NCI-H460 (cell line): ENCODE measurements around the gene MAP3K9. TPM values are rescaled to one million over a fixed set of nuclear protein-coding genes. Genes with fewer than 3 reads are reported as not detected.
"Not testable (repeated sequence)": the region's sequence is repeated elsewhere in the genome, so short reads cannot be mapped to it uniquely, and the experiment has no call there.

Source experiments
- DNase-seq: peaks from one replicate; pipeline ENCODE4 v3.0.0-alpha.2; 2016; ENCODE audit warnings: low read depth; ENCODE audit errors: extremely low read depth
- total RNA-seq: library from RNA; depleted of rRNA; stranded (reverse); fragments of >200 nt; shearing (Covaris generic); gene quantifications from 2 replicates; pipeline ENCODE4 v1.2.3, GENCODE V29; 2014

The MAP3K9 gene
- total RNA-seq, 1 experiment from 2014 or later = 0.84 TPM

DNA sequence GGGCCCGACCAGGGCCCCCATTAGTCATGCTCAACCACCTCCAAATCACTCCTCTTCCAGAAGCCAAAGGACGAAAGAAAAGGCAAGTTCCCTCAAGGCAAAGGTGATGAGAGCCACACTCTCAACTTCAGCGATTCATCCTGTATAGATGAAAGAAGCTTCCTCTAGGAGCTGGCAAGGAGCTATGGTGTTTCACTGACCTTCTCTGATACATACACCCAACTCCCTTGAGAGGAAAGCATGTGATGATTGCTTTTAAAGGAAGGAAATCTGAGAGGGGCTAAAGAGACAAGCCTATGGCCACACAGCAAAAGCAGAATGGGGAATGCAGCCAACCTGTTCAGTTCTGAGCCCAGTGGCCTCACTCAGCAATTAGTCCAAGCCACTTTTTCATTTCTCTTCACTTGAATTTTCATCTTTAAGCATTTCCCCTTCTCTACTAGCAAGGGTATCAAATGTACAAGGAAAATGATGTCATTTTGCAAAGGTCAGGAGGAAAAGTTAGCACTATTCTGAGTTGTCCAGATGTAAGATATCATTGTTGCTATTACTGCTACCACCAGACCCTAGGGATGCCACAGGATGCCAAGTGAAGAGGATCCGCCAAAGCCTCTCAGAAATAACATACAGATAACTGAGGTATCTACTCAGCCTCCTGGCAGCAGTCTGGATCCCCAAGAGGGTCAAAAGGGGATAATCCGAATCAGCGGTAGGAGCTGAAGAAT is 82.5 kb downstream of the MAP3K9 start:
- DNase-seq = no peak

DNA sequence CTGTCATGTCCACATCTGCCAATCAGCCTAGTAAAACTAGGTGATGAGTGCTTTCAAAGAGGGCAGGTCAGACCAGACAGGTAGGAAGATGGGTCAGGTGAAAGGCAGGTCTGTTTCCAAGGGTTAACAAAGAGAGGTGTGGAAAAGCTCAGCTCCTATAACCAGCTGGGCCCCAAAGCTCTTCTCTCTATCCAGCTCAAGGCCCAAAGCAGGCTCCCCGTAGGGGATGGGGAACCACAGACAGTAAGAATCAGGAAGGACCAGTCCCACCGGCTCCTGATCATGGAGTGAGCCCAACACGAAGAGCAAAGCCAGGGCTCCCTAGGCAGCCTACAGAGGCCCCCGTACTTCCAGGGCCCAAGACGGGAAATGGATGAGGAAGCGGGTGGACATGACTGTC is 84.4 kb downstream of the MAP3K9 start:
- DNase-seq = no peak

DNA sequence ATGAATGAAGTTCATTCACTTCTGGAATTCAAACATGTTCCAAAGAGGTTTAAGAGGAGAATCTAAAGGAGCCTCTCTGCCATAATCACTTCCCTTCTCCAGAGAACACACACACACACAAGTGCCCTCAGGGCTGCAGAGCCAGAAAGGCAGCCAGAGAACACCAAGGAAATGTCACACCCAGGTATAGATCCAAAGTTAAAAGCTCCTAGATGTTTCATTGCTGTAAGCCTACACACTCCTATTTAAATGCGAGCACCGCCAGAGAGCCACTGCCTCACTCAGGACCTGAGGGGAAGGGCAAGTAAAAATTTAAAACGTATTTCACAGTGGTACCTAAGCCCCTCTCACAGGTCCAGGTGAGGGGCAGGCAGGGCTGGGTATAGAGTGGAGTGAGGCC is 85.2 kb downstream of the MAP3K9 start:
- DNase-seq = no peak

DNA sequence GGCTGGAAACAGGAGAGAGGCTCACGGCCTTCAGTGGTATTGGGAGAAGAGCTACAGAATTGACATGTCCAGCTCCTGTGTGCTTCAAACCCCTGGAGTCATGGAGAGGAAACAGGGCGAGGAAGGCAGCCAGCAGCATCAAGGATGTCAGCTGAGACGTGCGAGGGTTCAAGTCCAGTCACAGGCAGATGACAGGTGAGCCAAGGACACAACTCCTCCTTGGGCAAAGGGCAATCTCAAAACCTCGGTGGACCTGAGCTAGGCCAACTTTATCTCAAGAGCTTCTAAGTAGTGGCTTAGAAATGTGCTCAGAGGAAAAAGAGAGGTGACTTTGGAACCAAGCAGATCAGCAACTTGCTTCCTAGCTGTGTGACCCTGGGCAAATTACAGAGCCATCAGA is 86.0 kb downstream of the MAP3K9 start:
- no peak for DNase-seq

DNA sequence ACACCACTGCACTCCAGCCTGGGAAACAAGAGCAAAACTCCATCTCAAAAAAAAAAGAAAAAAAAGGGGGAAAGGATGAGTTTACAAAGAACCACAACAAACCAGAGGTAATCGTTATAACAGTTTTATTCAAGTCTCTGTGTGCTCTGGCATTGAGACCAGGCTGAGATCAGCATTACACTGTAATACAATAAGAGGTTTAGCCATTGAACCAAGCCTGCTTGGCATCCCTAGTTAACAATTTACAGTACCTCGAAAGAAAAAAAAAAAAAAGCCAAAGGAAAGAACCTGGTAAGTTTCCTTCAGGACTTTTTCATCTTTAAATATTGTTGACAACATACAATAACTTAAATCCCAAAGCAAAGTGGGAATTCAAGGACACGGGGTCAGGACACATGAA is 86.9 kb downstream of the MAP3K9 start:
- DNase-seq = no peak

DNA sequence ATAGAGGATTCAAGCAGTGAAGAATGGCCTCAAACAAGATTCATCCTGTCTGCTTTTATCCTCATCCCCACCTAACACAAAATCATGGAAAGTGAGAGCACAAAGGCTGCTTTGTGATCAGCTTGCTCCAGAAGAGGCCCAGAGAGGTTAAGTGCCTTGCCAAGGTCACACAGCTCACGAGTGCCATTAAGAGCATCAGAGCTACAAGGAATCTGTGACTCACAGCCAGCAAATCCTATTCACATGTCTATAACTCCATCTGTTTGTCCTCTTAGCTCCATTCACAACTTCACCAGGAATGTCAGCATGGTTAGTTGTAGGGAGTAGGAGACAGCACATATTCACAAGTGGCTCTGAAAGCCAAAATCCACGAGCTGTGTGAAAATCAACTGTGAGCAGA is 87.8 kb downstream of the MAP3K9 start:
- DNase-seq = no peak

DNA sequence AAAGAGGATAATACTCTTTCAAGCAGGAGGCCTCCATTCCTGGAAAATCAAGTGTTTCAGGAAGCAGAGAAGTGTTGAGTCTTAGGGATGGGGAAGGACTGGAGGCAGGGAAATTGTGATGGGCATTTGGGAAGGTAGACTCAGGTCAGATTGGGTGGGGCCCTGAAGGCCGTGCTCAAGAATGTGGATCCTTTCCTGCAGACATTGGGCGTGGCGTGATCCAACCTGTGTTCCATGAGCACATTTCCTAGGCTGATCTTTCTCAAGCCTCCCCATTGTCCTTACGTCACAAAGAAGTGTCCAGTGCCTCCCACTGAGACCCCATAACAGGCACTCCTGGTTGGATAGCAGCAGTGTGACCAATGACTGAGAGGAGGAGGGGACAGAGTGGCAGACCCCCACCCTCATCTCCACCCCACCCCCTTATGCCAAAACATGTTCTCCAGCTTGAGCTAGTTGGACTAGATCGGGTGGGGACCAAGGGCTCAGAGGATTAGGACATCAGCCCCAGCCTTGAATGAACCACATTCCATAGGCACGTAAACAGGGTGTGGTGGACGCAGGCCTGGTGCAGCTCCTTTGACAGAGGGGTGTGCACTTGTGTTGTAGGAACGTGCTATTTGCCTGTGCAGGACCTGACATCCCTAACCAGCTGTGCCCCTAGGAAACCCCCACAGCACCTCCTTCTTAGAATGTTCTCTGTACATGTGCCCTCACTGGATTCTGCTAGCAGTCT is 90.8 kb downstream of the MAP3K9 start:
- no peak for DNase-seq

DNA sequence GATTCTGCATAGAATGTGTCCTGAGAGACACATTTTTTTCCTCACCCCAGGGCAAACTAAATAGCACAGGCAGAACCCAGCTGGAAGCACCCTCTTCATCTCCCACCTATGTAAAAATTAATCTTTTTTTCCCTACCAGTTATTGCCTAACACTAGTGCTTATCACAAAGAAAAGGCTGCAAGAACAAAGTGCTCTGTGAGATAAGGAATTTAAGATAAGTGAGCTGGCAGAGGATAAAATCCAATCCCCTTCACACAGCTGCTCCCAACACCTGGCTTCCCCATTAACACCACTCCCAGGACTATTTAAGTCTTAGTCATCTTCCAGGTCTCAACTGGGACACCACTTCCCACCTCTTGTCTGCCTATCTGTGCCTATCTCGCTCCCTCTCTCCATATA is 92.4 kb downstream of the MAP3K9 start:
- DNase-seq = no peak

DNA sequence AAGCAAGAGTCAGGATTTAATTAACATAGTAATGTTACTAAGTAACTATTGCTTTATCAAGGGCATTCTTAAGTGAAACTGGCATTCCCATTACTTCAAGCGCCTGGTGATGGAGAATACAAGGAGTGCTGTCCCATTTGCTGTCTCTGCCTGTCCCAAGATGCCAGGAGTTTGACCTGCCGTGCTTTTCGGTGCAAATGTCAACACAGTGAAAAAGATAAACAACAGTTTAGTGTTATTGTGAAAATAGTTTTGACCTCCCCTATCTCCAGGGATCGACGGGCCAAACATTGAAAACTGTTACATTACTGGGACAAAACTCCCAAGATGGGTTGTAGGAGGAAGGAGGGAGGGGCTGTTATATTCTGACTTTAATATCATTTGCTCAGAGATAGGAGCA is 92.8 kb downstream of the MAP3K9 start:
- no peak for DNase-seq

DNA sequence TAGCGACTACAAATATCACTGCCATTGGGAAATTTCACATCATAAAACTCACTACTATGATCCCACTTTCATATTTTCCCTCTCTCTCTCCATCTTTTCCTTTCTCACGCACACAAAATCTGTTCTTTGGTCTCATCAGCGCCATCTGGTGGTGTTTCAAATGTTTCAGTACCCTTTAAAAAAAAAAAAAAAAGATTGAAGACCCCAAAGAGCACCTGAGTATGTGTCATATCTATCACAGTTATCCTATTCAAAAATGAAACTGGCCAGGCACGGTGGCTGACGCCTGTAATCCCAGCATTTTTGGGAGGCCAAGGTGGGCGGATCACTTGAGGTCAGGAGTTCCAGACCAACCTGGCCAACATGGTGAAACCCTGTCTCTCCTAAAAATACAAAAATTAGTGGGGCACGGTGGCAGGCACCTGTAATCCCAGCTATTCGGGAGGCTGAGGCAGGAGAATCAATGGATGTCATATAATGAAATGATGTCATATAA is 95.2 kb downstream of the MAP3K9 start:
- peak; percentile 65 for DNase-seq

DNA sequence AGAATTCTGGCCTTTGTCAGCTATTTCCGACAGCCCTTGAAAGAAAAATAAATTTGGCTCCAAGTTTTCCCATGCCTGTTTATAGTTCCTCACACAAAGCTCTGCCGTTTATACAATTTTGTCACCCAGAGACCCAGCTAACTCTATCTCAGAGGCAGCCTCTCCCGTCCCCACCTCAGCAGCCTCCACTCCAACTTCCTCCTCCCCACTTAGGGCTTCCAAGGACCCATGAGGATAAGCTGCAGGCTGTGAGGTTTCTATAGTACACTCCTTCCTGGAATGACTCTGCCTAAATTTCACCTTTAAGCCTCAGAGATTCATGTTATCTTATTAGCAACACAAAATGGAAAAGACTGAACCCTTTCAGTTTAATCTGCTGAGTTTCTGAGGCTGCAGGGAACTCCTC is 95.8 kb downstream of the MAP3K9 start:
- no peak for DNase-seq

DNA sequence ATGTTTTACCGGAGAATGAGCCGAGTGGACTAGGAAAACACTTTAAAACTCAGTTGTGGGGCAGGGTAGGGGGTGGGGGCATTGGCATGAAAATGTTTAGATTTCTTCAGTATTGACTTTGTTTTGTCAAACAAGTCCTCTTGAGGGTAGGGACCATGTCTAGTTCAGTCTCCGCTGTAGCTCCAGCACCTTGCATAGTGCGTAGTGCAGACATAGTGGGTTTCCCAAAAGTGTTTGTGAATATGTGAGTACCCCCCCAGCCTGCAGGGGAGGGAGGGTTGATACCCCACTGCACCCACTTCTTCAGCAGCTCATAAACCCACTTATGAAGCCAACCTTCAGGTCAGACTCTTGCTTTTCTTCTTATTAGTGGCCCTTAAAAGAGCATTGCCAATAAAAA is 96.2 kb downstream of the MAP3K9 start:
- DNase-seq = no peak

DNA sequence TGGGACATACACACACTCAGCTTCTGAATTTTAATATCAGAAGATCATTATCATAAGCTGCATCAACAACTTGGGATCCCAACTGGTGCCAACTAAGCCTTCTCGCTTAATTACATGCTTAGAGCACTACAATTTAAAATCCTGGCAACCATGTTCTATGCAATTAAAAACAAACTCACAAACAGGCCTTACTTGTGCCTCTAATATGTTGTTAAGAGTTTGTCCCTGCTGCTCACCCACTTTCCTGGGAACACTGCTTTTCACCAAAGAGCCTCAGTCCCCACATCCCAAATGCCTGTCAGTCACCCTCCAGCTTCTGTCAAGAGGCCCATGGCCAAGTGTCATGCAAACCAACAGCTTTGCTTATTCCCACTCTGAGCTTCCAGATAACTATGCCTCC is 97.9 kb downstream of the MAP3K9 start:
- no peak for DNase-seq

DNA sequence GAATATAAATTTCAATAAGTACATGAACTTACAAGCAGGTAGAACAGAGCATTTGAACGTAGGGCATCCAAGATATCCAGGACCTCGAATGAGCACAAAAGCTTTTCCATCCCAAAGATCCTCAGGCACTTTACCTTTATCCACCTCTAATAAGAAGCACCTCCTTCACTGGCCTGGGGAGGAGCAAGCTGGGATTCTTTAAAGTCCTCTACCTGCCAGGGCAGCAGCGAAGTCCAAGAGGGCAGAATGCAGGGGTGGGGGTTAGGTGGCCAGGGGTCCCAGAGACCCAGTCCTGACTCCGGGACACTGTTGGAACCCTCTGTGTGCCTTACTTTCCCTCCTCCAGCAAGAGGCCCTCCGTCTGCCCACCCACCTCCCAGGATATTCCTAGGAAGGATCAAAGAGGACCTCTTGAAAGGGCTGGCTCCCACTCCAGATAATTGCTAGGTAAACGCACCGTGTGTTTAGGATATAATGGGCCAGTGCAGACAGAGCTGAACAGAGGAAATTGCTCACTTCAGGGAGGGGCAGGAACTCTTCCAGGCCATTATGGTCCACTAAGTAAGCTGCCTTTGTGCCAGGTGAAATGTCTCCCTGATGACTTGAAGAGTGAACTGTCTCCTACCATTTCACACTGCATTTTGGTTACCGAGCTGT is 99.5 kb downstream of the MAP3K9 start:
- DNase-seq = no peak

DNA sequence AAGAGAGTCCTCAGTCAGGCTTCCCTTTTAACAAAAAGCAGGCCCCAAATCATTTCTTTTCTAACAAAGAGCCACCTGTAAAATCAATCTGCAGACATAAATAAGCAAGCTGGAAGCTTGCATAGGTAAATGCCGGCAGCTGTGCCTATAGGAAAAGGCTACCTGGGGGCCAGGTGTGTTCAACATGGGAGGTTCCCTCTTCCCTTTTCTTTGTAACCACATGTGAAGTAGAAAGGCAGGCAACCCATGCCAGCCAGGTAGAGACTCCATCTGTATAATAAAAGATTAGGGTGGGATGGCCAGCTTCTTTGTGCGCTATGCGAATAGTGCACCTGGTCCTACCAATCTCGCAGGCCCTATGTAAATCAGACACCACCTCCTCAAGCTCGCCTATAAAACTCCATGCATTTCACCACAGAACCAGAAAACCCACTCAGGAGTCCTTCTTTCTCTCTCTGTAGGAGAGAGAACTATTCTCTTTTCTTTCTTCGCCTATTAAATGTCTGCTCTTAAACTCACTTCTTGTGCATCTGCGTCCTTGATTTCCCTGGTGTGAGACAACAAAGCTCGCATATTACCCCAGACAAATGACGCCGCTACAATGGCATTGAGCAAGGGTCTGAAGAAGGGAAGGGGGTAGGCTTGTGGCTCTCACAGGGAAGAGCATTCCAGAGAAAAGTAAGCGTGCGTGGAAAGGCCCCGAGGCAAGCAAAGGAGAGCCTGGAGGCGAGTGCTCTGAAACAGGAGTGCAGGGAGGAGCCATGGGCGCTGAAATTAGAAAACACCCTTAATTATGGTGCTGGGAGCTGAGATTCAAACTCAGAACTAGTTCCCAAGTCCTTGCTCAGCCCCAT is 100.4 kb downstream of the MAP3K9 start:
- no peak for DNase-seq

DNA sequence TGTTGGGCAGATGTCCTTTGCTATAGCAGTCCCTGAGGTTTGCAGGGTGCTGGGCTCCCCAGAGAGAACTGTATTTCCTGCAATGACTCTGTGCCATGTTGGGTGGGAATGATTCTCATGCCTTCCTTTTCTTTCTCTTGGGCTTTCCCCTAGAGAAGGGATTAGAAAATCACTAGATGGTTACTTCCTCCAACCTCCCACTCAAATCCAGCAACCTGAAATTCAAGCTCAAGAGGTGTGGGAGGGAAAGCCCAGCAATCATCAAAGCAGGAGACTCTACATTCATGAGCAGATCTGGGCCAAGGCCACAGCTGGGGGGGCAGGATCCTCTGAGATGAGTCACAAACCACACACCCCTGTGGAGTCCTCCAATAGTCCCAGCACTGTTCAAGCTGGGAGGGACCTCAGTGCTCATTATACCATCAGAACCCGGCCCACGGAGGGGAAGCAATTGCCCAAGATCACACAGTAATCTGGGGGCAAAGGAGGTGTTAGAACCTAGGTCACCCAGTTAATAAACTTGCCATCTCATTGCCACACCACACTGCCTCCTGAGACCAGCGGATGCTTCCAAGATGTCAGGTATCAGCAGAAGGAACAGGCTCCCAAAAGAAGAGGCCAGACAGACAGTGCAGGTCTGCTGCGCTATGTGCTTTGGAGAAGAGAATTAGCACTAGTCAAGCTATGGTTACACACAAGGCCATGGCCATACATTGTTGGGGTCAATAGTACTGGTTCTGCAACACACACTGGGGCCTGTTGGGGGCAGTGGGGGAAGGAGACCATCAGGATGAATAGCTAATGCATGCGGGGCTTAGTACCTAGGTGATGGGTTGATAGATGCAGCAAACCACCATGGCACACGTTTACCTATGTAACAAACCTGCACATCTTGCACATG is 101.9 kb downstream of the MAP3K9 start:
- no peak for DNase-seq

DNA sequence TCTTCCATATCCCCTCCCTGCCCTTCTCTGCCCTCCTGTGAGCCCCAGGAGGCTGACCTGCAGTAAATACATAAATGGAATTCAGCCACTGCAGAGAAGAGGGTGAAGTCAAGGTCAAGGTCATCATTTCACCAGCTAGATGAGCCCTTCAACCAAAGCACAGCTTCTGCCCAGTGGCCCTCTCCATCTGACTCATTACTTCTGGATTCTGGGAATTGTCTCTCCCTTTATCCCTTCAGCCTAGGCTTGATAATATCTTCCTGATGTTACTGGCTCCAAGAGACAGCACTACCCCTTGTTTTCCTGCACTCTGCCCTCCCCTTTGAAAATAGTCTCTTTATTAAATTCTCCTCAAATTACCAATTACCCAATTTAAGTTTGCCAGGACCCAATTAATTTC is 103.1 kb downstream of the MAP3K9 start:
- DNase-seq = no peak

DNA sequence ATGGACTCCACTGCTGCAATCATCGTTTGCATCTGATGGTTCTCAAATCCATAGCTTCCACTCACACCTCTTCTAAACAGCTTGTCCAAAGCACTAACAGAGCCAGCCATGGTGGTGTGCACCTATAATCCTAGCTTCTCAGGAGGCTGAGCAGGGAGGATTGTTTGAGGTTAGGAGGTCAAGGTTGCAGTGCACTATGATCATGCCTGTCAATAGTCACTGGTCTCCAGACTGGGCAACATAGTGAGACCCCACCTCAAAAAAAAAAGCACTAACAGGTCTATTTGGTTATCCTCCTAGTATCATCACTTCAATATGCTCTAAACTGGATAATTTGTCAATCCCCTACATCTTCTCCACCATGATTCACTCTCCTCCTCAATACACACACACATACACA is 104.4 kb downstream of the MAP3K9 start:
- DNase-seq = no peak

DNA sequence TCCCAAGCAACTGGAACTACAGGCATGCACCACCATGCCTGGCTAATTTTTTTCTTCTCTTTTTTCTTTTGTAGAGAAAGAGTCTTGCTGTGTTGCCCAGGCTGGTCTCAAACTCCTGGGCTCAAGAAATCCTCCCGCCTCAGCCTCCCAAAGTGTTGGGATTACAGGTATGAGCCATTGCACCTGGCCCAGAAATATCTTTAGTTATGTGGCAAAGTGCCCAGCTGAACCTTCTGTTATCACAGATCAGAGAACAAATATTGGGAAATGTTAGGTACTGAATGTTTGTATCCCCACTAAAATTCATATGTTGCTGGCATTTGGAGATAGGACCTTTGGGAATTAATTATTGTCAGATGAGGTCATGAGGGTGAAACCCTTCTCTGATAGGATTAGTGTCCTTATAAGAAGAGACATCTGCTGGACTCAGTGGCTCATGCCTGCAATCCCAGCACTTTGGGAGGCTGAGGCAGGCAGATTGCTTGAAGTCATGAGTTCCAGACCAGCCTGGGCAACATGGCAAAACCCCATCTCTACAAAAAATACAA is 105.6 kb downstream of the MAP3K9 start:
- DNase-seq = not testable (repeated sequence)
